H1 (cell line): ENCODE data around the gene SLC7A7. TPM values are rescaled to one million over a fixed set of nuclear protein-coding genes. Genes with fewer than 3 reads are reported as not detected.

Experiments
- BRCA1 ChIP-seq: IDR thresholded peaks from 2 replicates; pipeline ENCODE4 v1.6.1; 2012; ENCODE audit warnings: low read depth, low read length, improper control_type of control experiment
- RNF2 ChIP-seq: fragments of 200-900, 300-1000 bp; sonication (generic); IDR thresholded peaks from 2 replicates; pipeline ENCODE4 v1.7.1; 2016; ENCODE audit warnings: borderline replicate concordance, low read depth, mild to moderate bottlenecking, antibody characterized with exemption, low read length; ENCODE audit not compliant: poor library complexity, severe bottlenecking; ENCODE audit errors: missing control alignments
- TAF1 ChIP-seq: IDR thresholded peaks from 2 replicates; pipeline ENCODE4 v1.6.1; 2011; ENCODE audit warnings: mild to moderate bottlenecking, low read depth, low read length
- polyA plus RNA-seq, 7 experiments: library from polyadenylated mRNA; depleted of rRNA in 3 of 7; stranded (reverse) in 5 of 7; unstranded in 2 of 7; fragments of >200 nt in 5 of 7; fragments of 200-250 nt in 2 of 7; gene quantifications; 1 replicate in 5 of 7; 2 replicates in 1 of 7; 4 replicates in 1 of 7; pipeline versions ENCODE4 v1.2.1 to v1.2.3, GENCODE V29; 2011 to 2013; ENCODE audit warnings: missing spikeins in 2 of 7, mixed read lengths in 2 of 7
- total RNA-seq: library from RNA; stranded (reverse); fragmentation: NEBNext Ultra II Directional; extraction: Animal tissue kit (Norgen Biotek cat#: 25700); gene quantifications from 2 replicates; pipeline ENCODE4 v1.2.1, GENCODE V29; 2021
- TF ChIP-seq, protein P1 (sequence below), 3 experiments: IDR thresholded peaks; 1 replicate in 2 of 3; 2 replicates in 1 of 3; pipeline versions ENCODE4 v1.5.1 to v1.6.1; 2011; ENCODE audit warnings: low read length in 3 of 3, mild to moderate bottlenecking in 3 of 3, inconsistent platforms in 2 of 3, low read depth in 1 of 3, moderate library complexity in 1 of 3; ENCODE audit not compliant: insufficient read depth in 1 of 3; ENCODE audit errors: control extremely low read depth in 1 of 3
- TF ChIP-seq, protein P2 (sequence below): IDR thresholded peaks from 2 replicates; pipeline ENCODE4 v1.6.1; 2012; ENCODE audit warnings: inconsistent platforms

SLC7A7 gene
- total and polyA plus RNA-seq, 2 of the 8 experiments (the other 6 are each of a cell fraction or from before 2014, with no cell fraction given) = 5.8 to 14.9 TPM

DNA sequence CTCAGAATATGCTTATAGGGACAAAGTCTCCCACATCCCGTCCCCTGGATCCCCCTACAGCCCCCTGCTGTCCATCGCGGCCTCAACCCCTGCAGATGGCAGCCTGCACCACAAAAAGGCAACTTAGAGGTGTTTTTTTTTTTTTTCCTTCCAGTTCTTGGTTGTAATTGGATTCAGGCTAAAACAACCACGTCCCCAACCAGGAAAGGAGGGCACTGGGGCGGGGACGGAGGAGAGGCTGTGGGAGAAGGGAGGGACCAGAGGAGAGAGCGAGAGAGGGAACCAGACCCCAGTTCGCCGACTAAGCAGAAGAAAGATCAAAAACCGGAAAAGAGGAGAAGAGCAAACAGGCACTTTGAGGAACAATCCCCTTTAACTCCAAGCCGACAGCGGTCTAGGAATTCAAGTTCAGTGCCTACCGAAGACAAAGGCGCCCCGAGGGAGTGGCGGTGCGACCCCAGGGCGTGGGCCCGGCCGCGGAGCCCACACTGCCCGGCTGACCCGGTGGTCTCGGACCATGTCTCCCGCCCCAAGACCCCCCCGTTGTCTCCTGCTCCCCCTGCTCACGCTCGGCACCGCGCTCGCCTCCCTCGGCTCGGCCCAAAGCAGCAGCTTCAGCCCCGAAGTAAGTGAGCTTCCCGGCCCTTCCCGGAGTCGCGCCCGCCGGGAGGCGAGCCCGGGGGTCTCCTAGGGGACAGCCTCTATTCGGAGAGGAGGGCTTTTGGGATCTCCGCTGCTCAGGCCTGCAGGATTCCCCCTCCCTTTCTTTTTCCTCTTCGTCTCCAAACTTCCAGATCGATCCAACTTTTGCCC is 21.3 kb upstream of the SLC7A7 start, which contains the start of gene MMP14 (continued):
- no peak for TF ChIP-seq BRCA1
- TF ChIP-seq TAF1 = 0 out of 2 replicates have a peak, but pooled peaks have one; percentile 16
- TF ChIP-seq RNF2 = no peak
- TF ChIP-seq, protein P1, sequence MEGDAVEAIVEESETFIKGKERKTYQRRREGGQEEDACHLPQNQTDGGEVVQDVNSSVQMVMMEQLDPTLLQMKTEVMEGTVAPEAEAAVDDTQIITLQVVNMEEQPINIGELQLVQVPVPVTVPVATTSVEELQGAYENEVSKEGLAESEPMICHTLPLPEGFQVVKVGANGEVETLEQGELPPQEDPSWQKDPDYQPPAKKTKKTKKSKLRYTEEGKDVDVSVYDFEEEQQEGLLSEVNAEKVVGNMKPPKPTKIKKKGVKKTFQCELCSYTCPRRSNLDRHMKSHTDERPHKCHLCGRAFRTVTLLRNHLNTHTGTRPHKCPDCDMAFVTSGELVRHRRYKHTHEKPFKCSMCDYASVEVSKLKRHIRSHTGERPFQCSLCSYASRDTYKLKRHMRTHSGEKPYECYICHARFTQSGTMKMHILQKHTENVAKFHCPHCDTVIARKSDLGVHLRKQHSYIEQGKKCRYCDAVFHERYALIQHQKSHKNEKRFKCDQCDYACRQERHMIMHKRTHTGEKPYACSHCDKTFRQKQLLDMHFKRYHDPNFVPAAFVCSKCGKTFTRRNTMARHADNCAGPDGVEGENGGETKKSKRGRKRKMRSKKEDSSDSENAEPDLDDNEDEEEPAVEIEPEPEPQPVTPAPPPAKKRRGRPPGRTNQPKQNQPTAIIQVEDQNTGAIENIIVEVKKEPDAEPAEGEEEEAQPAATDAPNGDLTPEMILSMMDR (IDR thresholded peaks at IDR 0.05; ENCODE audit: control extremely low read depth in 1 of 3, insufficient read depth in 1 of 3, low read depth in 1 of 3, low read length in 3 of 3) = peak; percentile 29 to 41 (median 34); a peak in 3 of 4 replicates
- TF ChIP-seq, protein P2, sequence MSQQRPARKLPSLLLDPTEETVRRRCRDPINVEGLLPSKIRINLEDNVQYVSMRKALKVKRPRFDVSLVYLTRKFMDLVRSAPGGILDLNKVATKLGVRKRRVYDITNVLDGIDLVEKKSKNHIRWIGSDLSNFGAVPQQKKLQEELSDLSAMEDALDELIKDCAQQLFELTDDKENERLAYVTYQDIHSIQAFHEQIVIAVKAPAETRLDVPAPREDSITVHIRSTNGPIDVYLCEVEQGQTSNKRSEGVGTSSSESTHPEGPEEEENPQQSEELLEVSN = no peak
